ENCODE measurements around the gene UBR1.

GRCh38 chr15:43111354-43111753 is 5.5 kb upstream of the UBR1 start:
- TF ChIP-seq CTCF (IDR thresholded peaks at IDR 0.05): no peak
- no peak for TF ChIP-seq ZFX (IDR thresholded peaks at IDR 0.05; ENCODE audit: borderline replicate concordance)

Measured in 22Rv1 (cell line).